Heart left ventricle (tissue), 16 donors: ENCODE measurements around the gene CALCOCO1. TPM values are rescaled to one million over a fixed set of nuclear protein-coding genes. Genes with fewer than 3 reads are reported as not detected.

Source experiments
- ATAC-seq, 4 donors: fragments of 200-7000 bp; cut with Tn5 transposase; one replicate each; pipeline ENCODE4 v1.9.1; 2020 to 2022; ENCODE audit warnings: moderate library complexity in 4 of 4, mild to moderate bottlenecking in 3 of 4, moderate number of reproducible peaks in 1 of 4
- DNase-seq, 5 donors: peaks; one replicate each; pipeline ENCODE4 v3.0.0-alpha.2; 2020
- H3K27ac ChIP-seq, 12 donors: fragments of 200-600 bp; sonication (generic) in 4 of 12; one replicate each; pipeline versions ENCODE4 v1.5.0 to v1.8.0; 2016 to 2022; ENCODE audit warnings: mild to moderate bottlenecking in 2 of 12
- H3K27me3 ChIP-seq, 9 donors: fragments of 200-600 bp; sonication (generic) in 2 of 9; one replicate each; pipeline versions ENCODE4 v1.5.1 to v1.8.0; 2016 to 2022; ENCODE audit warnings: mild to moderate bottlenecking in 3 of 9
- H3K36me3 ChIP-seq, 9 donors: fragments of 200-600 bp; sonication (generic) in 2 of 9; one replicate each; pipeline versions ENCODE4 v1.5.0 to v1.8.0; 2018 to 2022; ENCODE audit warnings: mild to moderate bottlenecking in 2 of 9
- H3K4me1 ChIP-seq, 12 donors: fragments of 200-600 bp; sonication (generic) in 4 of 12; one replicate each; pipeline versions ENCODE4 v1.5.0 to v1.8.0; 2016 to 2022; ENCODE audit warnings: mild to moderate bottlenecking in 3 of 12
- H3K4me3 ChIP-seq, 12 donors: fragments of 200-600 bp; sonication (generic) in 4 of 12; one replicate each; pipeline versions ENCODE4 v1.5.0 to v1.8.0; 2017 to 2022; ENCODE audit warnings: mild to moderate bottlenecking in 9 of 12, moderate library complexity in 4 of 12
- H3K9me3 ChIP-seq, 12 donors: fragments of 200-600 bp; sonication (generic) in 4 of 12; one replicate each; pipeline versions ENCODE4 v1.5.0 to v1.8.0; 2016 to 2022; ENCODE audit warnings: mild to moderate bottlenecking in 1 of 12
- CTCF ChIP-seq, 12 donors: fragments of 200-600 bp; sonication (generic) in 4 of 12; IDR thresholded peaks; one replicate each; pipeline versions ENCODE4 v1.5.0 to v1.8.0; 2018 to 2022; ENCODE audit warnings: antibody characterized with exemption in 12 of 12, mild to moderate bottlenecking in 5 of 12
- POLR2A ChIP-seq, 2 donors: fragments of 450-650 bp; IDR thresholded peaks; one replicate each; pipeline ENCODE4 v1.6.1; 2017; ENCODE audit warnings: antibody characterized with exemption in 2 of 2, mild to moderate bottlenecking in 2 of 2, moderate library complexity in 2 of 2
- WGBS, 4 donors: extraction: QIAGEN DNeasy Blood & Tissue Kit in 2 of 4; methylation state at CpG; one replicate each; pipeline versions ENCODE4 v1.1.5 to v1.1.7; 2013 to 2018; 5-methylcytosine and 5-hydroxymethylcytosine counted together
- intact Hi-C, 10 donors: fragments of 100-400 bp; cut with DNase I; formaldehyde crosslinking; loops; one replicate each; pipeline versions ENCODE4 v1.11.1 to v1.14.2; 2022
- polyA plus RNA-seq, 2 donors: library from polyadenylated mRNA; stranded (reverse); fragments of 200-250 nt; gene quantifications; one replicate each; pipeline ENCODE4 v1.2.3, GENCODE V29; 2013
- total RNA-seq, 9 donors: library from RNA; depleted of rRNA in 2 of 9; stranded (reverse); fragments of >200 nt in 2 of 9; fragmentation: NEBNext Ultra II Directional in 3 of 9; extraction: Animal tissue kit (Norgen Biotek cat#: 25700) in 3 of 9; gene quantifications; one replicate each; pipeline versions ENCODE4 v1.1.0 to v1.2.4, GENCODE V29; 2016 to 2023
- donor health status: ischemic (EF 13 %, LVEDD 7.1; RV severe dilation, severe dysfunction).
- donor health status: healthy with polysubstance abuse.
- donor health status: DM: no; HTN: yes; CAD: no.
- donor health status: DM: no; HTN: no; CAD: no.
- donor health status: ischemic (EF 25% LVEDD 6.9; RV normal size, moderate dysfunction).
- donor health status: ischemic (EF 25% LVEDD 5.7; RV mildly dilated, moderate dysfunction).
- donor health status: healthy.
- donor health status: DM: yes; HTN: yes; CAD: no.
- donor health status: ischemic (EF 35%, LVEDD 5.7; RV mildly dilated, moderate dysfunction).
- donor health status: nonischemic (EF 11% LVEDD 7.7; RV severe dilation, severe dysfunction).
- donor health status: DM: yes; HTN: yes; CAD: no.
- donor health status: PGD.
- donor health status: ischemic (EF 29% LVEDD 5.4; RV normal size, mild dysfunction).
- donor health status: nonischemic (EF 23%, LVEDD 6.1; RV moderate dilation, normal function).

The CALCOCO1 gene
- total and polyA plus RNA-seq, 11 donors: 86.7 to 352 (median 197) TPM

DNA sequence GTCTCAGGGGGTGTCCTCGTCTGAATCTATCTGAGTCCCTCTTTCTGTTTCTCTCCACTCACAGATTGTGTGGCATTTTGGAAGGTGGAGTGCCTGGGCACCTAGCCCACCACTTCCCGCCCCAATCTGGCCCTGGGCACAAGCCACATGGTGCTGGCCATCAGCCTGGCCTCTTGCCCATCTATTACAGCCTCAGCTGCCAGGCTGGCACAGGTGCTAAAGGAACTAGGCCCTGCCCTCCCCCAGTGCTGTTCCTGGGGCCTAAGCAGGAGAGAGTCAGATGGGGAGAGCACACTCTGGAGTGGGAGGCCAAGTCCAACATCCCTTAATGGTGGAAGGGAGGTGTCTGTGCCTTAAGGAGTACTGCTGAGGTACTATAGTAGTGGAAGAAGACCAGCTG is 8.3 kb upstream of the CALCOCO1 start:
- peaks cover 0 to 26% (median 11%) of the 10 kb centered on the region in 12 donors for H3K4me1 ChIP-seq
- no peak overlapping the region for H3K4me3 ChIP-seq
- DNase-seq (peak in 3 of 5 donors; percentile 41 to 63 (median 56)), ATAC-seq (peak; percentile 47 to 78 (median 66))
- 28 to 39% (median 34%) methylated on average over 2 of the region's 2 CpGs for WGBS, 4 donors
- H3K9me3 ChIP-seq: no peaks in the 10 kb centered on the region
- H3K27me3 ChIP-seq: peaks cover 0 to 49% (median 29%) of the 10 kb centered on the region in 9 donors
- no peak for TF ChIP-seq POLR2A (IDR thresholded peaks at IDR 0.05)
- no peak for TF ChIP-seq CTCF (IDR thresholded peaks at IDR 0.05)
- intact Hi-C loops: no loop called here
- H3K36me3 ChIP-seq: no peaks in the 10 kb centered on the region
- H3K27ac ChIP-seq: no peak overlapping the region

DNA sequence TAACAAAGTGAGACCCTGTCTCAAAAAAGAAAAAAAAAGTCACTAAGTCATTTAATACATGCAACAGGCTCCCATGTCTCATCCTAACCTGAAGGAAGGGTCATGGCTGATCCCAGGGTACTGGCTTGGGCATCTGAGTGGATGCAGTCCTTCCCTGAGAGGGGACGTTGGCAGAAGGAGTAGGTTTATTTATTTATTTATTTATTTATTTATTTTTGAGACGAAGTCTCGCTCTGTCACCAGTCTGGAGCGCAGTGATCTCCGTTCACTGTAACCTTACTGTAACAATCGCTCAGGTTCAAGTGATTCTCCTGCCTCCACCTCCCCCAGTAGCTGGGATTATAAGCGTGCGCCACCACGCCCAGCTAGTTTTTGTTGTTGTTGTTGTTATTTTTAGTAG is 7.2 kb upstream of the CALCOCO1 start:
- Histone ChIP-seq H3K36me3 (no peaks in the 10 kb centered on the region), H3K9me3 (no peaks in the 10 kb centered on the region), H3K27ac (no peak overlapping the region), H3K27me3 (peaks cover 0 to 39% (median 18%) of the 10 kb centered on the region in 9 donors), H3K4me3 (no peak overlapping the region), H3K4me1 (peaks cover 0 to 19% (median 4%) of the 10 kb centered on the region in 12 donors)
- DNase-seq (no peak), ATAC-seq (no peak)
- intact Hi-C loops: no loop called here
- TF ChIP-seq CTCF (IDR thresholded peaks at IDR 0.05) (no peak), POLR2A (IDR thresholded peaks at IDR 0.05) (no peak)
- 88 to 93% (median 90%) methylated on average over 9 of the region's 9 CpGs for WGBS, 4 donors

DNA sequence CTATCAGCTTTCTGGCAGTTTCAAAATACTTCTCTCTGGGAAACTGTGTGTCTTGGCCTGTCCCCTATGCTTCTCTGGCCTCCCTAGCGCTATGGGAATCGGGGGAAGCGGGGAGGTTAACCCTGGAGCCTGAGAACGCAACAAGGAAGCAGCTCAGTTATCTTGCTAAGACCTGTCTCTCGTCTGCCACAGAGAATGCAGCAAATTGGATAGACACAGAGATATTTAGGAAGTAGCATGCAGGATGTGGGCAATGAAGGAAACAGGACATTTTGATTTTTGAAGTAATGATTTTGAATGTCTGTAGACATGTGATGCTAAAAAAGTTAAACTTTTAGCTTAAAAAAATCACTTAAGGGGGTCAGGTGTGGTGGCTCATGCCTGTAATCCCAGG is 6.6 kb upstream of the CALCOCO1 start:
- no peak overlapping the region for H3K27ac ChIP-seq
- no peak for DNase-seq
- H3K4me1 ChIP-seq: peaks cover 0 to 13% (median 0%) of the 10 kb centered on the region in 12 donors
- no peak for ATAC-seq
- no peak overlapping the region for H3K4me3 ChIP-seq
- 54 to 60% (median 58%) methylated on average over 5 of the region's 5 CpGs for WGBS, 4 donors
- H3K27me3 ChIP-seq: peaks cover 0 to 33% (median 12%) of the 10 kb centered on the region in 9 donors
- no peaks in the 10 kb centered on the region for H3K36me3 ChIP-seq
- TF ChIP-seq CTCF (IDR thresholded peaks at IDR 0.05) (no peak), POLR2A (IDR thresholded peaks at IDR 0.05) (no peak)
- intact Hi-C loops: no loop called here
- no peaks in the 10 kb centered on the region for H3K9me3 ChIP-seq

GRCh38 chr12:53733051-53733806 is 6.0 kb upstream of the CALCOCO1 start:
- Histone ChIP-seq H3K27me3 (peaks cover 0 to 27% (median 7%) of the 10 kb centered on the region in 9 donors), H3K4me1 (peaks cover 0 to 8% (median 0%) of the 10 kb centered on the region in 12 donors), H3K9me3 (no peaks in the 10 kb centered on the region), H3K4me3 (no peak overlapping the region), H3K27ac (no peak overlapping the region), H3K36me3 (no peaks in the 10 kb centered on the region)
- intact Hi-C loops: no loop called here
- TF ChIP-seq POLR2A (IDR thresholded peaks at IDR 0.05) (no peak), CTCF (IDR thresholded peaks at IDR 0.05) (no peak)
- DNase-seq (no peak), ATAC-seq (no peak)
- 85 to 100% (median 97%) methylated on average over 2 of the region's 2 CpGs for WGBS, 4 donors
